GM21529 (cell line): ENCODE data around the gene SNAP25.

Experiments
- ATAC-seq: cut with Tn5 transposase; IDR thresholded peaks from one replicate; pipeline ENCODE4 v1.9.1; 2021; ENCODE audit not compliant: unreplicated experiment

Gene SNAP25

GRCh38 chr20:10218536-10219451, at the start of gene SNAP25:
SNAP25 (plus strand) TSS chr20:10218830; CDS start chr20:10275492, 56,662 bp downstream.
- no peak for ATAC-seq

- ATAC-seq: no peak
Measured at GRCh38 chr20:10169752-10170151, 48.9 kb upstream of the SNAP25 start.

GRCh38 chr20:10170261-10170660, 48.4 kb upstream of the SNAP25 start:
- no peak for ATAC-seq

GRCh38 chr20:10171864-10172751, 46.5 kb upstream of the SNAP25 start:
- no peak for ATAC-seq

- ATAC-seq: no peak
Measured at GRCh38 chr20:10172998-10173655, 45.5 kb upstream of the SNAP25 start.

GRCh38 chr20:10174400-10174799, 44.2 kb upstream of the SNAP25 start:
- ATAC-seq: no peak

- no peak for ATAC-seq
Measured at GRCh38 chr20:10177326-10177725, 41.3 kb upstream of the SNAP25 start.

- ATAC-seq: no peak
Measured at GRCh38 chr20:10178091-10178490, 40.5 kb upstream of the SNAP25 start.

GRCh38 chr20:10178727-10179313, 39.8 kb upstream of the SNAP25 start:
- ATAC-seq: no peak

GRCh38 chr20:10179574-10180298, 38.9 kb upstream of the SNAP25 start:
- no peak for ATAC-seq

GRCh38 chr20:10180651-10181235, 37.9 kb upstream of the SNAP25 start:
- no peak for ATAC-seq

GRCh38 chr20:10185741-10186558, 32.7 kb upstream of the SNAP25 start:
- ATAC-seq: no peak

GRCh38 chr20:10190456-10190855, 28.2 kb upstream of the SNAP25 start:
- ATAC-seq: no peak

GRCh38 chr20:10192171-10192570, 26.5 kb upstream of the SNAP25 start:
- ATAC-seq: no peak

- no peak for ATAC-seq
Measured at GRCh38 chr20:10194166-10194565, 24.5 kb upstream of the SNAP25 start.

- no peak for ATAC-seq
Measured at GRCh38 chr20:10200330-10200729, 18.3 kb upstream of the SNAP25 start.

- no peak for ATAC-seq
Measured at GRCh38 chr20:10201321-10201870, 17.2 kb upstream of the SNAP25 start.

GRCh38 chr20:10209091-10209490, 9.5 kb upstream of the SNAP25 start:
- no peak for ATAC-seq

- ATAC-seq: no peak
Measured at GRCh38 chr20:10213526-10213925, 5.1 kb upstream of the SNAP25 start.
